ENCODE data around the gene NCR2. TPM values are rescaled to one million over a fixed set of nuclear protein-coding genes. Genes with fewer than 3 reads are reported as not detected.

The NCR2 gene
- total RNA-seq, 1 experiment from 2014 or later, result not detected

DNA sequence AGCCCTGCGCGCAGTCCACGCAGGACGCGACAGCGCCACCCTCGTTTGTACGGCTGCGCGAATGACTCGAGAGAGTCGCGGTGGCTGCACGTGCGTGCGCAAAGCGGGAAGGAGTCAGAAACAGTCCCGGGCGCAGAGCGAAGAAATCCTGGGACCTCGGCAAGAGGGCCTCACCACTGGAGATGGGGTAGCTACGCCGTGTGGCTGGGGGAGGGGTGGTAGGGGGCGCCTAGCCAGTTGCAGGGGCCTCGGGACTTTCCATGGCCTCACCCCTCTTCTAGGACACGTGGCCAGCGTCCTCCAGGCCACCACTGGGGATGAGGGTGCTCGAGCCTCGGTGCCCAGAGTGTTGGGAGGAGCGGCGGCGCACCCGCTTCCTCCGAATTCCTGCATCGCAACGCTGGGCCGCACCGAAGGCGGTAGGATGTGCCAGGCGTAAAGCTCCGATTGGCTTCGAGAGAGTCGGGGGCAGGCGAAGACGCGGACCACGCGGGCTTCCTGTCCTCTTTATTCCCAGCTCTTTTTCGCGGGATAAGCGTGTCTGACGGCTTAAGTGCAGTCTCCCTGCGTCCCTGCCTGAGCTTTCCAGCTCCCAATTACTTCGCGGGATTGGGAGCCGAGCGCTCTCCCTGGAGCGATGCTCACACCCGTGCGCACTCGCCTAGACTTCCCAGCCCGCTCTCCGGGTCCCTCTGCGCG is 38.7 kb downstream of the NCR2 start:
- no peak for DNase-seq (ENCODE audit: low read depth, low spot score)
- in situ Hi-C loops (cut with HindIII; ENCODE audit: low pct_unique_long_range_greater_than_20kb, low sequenced_read_pairs), result no loop called here

DNA sequence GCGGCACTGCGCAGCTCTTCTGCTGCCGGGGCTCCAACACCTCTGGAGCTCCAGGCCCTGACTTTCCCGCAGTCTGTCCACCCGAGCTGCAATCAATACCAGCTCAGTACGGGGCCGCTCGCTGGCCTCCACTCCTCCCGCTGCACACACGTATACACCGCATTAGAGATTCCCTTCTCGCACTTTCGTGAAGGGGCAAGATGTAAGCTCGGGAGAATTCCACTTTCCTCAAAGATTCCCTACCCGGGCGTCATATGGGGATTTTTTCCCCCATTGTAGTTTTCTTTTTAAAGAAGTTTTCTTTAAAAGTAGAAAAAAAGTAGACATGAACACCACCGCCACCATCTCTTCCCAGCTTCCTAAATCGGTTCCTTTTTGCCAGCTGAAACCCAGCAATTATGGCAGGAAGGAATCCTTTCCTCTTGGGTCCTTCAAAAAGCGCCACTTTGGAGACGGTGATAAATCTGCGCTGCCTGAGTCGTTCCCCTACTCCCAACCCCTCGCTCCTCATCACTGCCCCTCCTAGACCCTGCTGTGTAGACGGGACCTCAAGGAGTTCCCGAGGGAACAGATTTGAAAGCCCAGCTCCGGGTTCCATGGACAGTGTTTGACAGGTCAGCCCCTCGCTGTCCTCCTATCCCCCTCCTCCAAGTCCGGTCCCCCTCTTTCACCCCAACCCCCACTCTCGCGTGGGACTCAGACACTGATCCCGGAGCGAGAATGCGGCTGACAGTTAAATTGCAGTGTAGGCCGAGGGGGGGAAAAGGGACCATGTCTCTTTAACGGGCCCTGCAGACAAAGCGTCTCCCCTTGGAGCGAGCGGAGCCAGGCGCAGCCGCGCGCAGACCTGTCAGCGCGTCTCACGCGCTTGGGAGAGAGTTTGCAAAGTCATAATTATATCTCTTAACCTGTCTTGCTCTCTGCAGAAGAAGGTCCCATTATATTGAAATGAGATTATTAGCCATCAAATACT is 39.5 kb downstream of the NCR2 start:
- no peak for DNase-seq (ENCODE audit: low read depth, low spot score)
- in situ Hi-C loops (cut with HindIII; ENCODE audit: low pct_unique_long_range_greater_than_20kb, low sequenced_read_pairs), result no loop called here

DNA sequence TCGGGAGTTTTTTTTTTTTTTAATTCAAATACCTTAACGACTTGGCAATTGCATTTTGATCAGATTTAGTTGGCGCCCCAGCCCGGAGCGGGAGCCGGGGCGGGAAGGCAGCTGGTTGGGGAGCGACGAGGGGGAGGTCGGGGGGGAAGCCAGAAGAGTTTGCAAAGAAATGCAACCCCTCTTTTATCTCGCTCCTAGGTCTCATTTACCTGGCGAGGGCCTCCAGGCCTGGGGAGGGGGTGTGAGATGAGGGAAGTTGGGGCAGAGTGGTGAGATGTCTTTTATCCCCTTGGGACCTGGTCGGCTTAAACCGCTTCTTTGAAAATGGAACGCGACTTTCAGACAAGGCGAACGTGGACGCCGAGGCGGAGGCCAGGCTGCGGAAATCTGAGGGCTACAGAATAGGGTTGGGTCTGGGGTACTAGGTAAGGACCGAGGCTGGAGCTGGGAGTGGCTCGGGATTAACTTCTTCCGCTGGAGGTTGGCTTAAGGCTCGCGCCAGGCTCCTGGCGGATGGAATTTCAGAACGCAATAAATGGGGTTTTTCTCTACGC is 40.3 kb downstream of the NCR2 start:
- DNase-seq (ENCODE audit: low read depth, low spot score), result no peak
- in situ Hi-C loops (cut with HindIII; ENCODE audit: low pct_unique_long_range_greater_than_20kb, low sequenced_read_pairs), result no loop called here

- in situ Hi-C loops (cut with HindIII; ENCODE audit: low pct_unique_long_range_greater_than_20kb, low sequenced_read_pairs), result no loop called here
- DNase-seq (ENCODE audit: low read depth, low spot score), result no peak
These were observed 40.8 kb downstream of the NCR2 start for GRCh38 chr6:41376176-41376575.

- in situ Hi-C loops (cut with HindIII; ENCODE audit: low pct_unique_long_range_greater_than_20kb, low sequenced_read_pairs), result no loop called here
- DNase-seq (ENCODE audit: low read depth, low spot score), result no peak
These were observed 41.7 kb downstream of the NCR2 start for GRCh38 chr6:41377071-41377470.

GRCh38 chr6:41379306-41379705 is 43.9 kb downstream of the NCR2 start:
- in situ Hi-C loops (cut with HindIII; ENCODE audit: low pct_unique_long_range_greater_than_20kb, low sequenced_read_pairs), result no loop called here
- no peak for DNase-seq (ENCODE audit: low read depth, low spot score)

- in situ Hi-C loops (cut with HindIII; ENCODE audit: low pct_unique_long_range_greater_than_20kb, low sequenced_read_pairs), result no loop called here
These were observed 51.2 kb downstream of the NCR2 start for GRCh38 chr6:41386594-41386993.

GRCh38 chr6:41392246-41392645 is 56.8 kb downstream of the NCR2 start:
- in situ Hi-C loops (cut with HindIII; ENCODE audit: low pct_unique_long_range_greater_than_20kb, low sequenced_read_pairs), result no loop called here
- DNase-seq (ENCODE audit: low read depth, low spot score), result no peak

More at GRCh38 chr6:41386594-41386993, 51.2 kb downstream of the NCR2 start:
- DNase-seq (ENCODE audit: low read depth, low spot score), result no peak

GRCh38 chr6:41396335-41396734 is 60.9 kb downstream of the NCR2 start:
- DNase-seq (ENCODE audit: low read depth, low spot score), result no peak
- in situ Hi-C loops (cut with HindIII; ENCODE audit: low pct_unique_long_range_greater_than_20kb, low sequenced_read_pairs), result no loop called here

DNA sequence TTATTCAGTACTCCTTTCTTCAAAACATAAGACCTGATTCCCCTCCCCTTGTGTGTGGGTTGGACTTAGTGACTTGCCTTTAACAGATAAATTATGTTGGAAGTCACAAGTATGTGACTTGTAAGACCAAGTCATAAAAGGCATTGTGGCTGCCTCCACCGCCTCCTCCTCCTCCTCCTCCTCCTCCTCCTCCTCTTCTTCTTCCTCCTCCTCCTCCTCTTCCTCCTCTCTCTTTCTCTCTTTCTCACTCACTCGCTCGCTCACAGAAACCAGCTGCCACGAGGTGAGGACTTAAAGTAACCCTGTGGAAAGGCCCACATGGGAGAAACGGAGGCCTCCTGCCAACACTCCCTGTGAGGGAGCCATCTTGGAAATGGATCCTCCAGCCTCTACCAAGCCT is 64.0 kb downstream of the NCR2 start:
- in situ Hi-C loops (cut with HindIII; ENCODE audit: low pct_unique_long_range_greater_than_20kb, low sequenced_read_pairs), result no loop called here
- no peak for DNase-seq (ENCODE audit: low read depth, low spot score)

Small RNAs within 50 kb of the gene (small RNA-seq; reads per million reads assigned to genes)
- gene RNU6-643P, result 0 reads per million in 2 experiments

Other genes starting within 250 kb of the NCR2 start
- not detected in 2 replicates for gene TREML1, start 181.3 kb upstream of the NCR2 start, total RNA-seq (2014; rRNA removed; shearing (Covaris generic))
- not detected in 2 replicates for gene TREM2, start 172.5 kb upstream of the NCR2 start, total RNA-seq (2014; rRNA removed; shearing (Covaris generic))
- gene TREML2, start 134.5 kb upstream of the NCR2 start, total RNA-seq (2014; rRNA removed; shearing (Covaris generic)), result not detected in 2 replicates
- not detected in 2 replicates for gene TREML4, start 107.3 kb upstream of the NCR2 start, total RNA-seq (2014; rRNA removed; shearing (Covaris generic))
- gene TREM1, start 48.9 kb upstream of the NCR2 start, total RNA-seq (2014; rRNA removed; shearing (Covaris generic)), result not detected in 2 replicates
- 1.2 and 1.5 TPM in 2 replicates for gene FOXP4, start 210.8 kb downstream of the NCR2 start, total RNA-seq (2014; rRNA removed; shearing (Covaris generic))